Stimulated activated CD4-positive, alpha-beta T cell treated with anti-CD3 and anti-CD28 coated beads, TNF-alpha, amount 100 ng/mL, for 24 hours (primary cell): Measurements from ENCODE around the gene TCOF1.

Experiments used
- DNase-seq, 3 experiments: peaks; one replicate each; pipeline ENCODE4 v3.0.0-alpha.2; 2020; ENCODE audit warnings: low read depth in 3 of 3

TCOF1 gene

GRCh38 chr5:150392680-150393079 lies 35.2 kb downstream of the TCOF1 start:
- no peak for DNase-seq

GRCh38 chr5:150393096-150393645 lies 35.7 kb downstream of the TCOF1 start:
- DNase-seq, result no peak

- no peak for DNase-seq
Measured at GRCh38 chr5:150394131-150394530, 36.6 kb downstream of the TCOF1 start.

GRCh38 chr5:150394912-150395687 lies 37.6 kb downstream of the TCOF1 start:
- DNase-seq, result no peak

- no peak for DNase-seq
Measured at GRCh38 chr5:150395688-150395975, 38.1 kb downstream of the TCOF1 start.

- no peak for DNase-seq
Measured at GRCh38 chr5:150396267-150396666, 38.8 kb downstream of the TCOF1 start.

- DNase-seq, result no peak
Measured at GRCh38 chr5:150397146-150397781, 39.8 kb downstream of the TCOF1 start.

- DNase-seq, result no peak
Measured at GRCh38 chr5:150397782-150398721, 40.6 kb downstream of the TCOF1 start.

GRCh38 chr5:150398722-150399523 lies 41.4 kb downstream of the TCOF1 start:
- DNase-seq, result no peak

- DNase-seq, result no peak
Measured at GRCh38 chr5:150399524-150400211, 42.2 kb downstream of the TCOF1 start.

- no peak for DNase-seq
Measured at GRCh38 chr5:150400316-150401075, 43.0 kb downstream of the TCOF1 start.

- DNase-seq, result no peak
Measured at GRCh38 chr5:150401076-150401375, 43.5 kb downstream of the TCOF1 start.

- no peak for DNase-seq
Measured at GRCh38 chr5:150401376-150402228, 44.1 kb downstream of the TCOF1 start.

GRCh38 chr5:150402229-150402773 lies 44.8 kb downstream of the TCOF1 start:
- no peak for DNase-seq

GRCh38 chr5:150402901-150403342 lies 45.4 kb downstream of the TCOF1 start:
- DNase-seq, result no peak

- no peak for DNase-seq
Measured at GRCh38 chr5:150404121-150404520, 46.6 kb downstream of the TCOF1 start.

- no peak for DNase-seq
Measured at GRCh38 chr5:150404535-150404934, 47.0 kb downstream of the TCOF1 start.

- DNase-seq, result no peak
Measured at GRCh38 chr5:150404941-150405816, 47.7 kb downstream of the TCOF1 start.
